Activated B cell treated with CpG ODN at 0.5 μM for 24 hours (primary cell): Measurements from ENCODE around the gene MYO5B. TPM values are rescaled to one million over a fixed set of nuclear protein-coding genes. Genes with fewer than 3 reads are reported as not detected.

Experiments
- ATAC-seq: fragments of 200-7000 bp; cut with Tn5 transposase; one replicate; pipeline ENCODE4 v1.10.0; 2021; ENCODE audit warnings: low read depth, mild to moderate bottlenecking, moderate library complexity
- CTCF ChIA-PET: fragments of 350-600 bp; sonication (Branson Sonifier 250); formaldehyde crosslinking; loops from one replicate; lab custom pipeline; 2021; ENCODE audit warnings: antibody characterized with exemption; lab: Charles Lee
- POLR2A ChIA-PET: fragments of 350-600 bp; sonication (Branson Sonifier 250); formaldehyde crosslinking; loops from one replicate; lab custom pipeline; 2021; ENCODE audit warnings: antibody characterized with exemption; lab: Charles Lee
- DNase-seq: peaks from one replicate; pipeline ENCODE4 v3.0.0; 2022
- H3K27ac Mint-ChIP-seq: one replicate; pipeline ENCODE4 v1.8.0; 2020; ENCODE audit warnings: mixed read lengths
- H3K27me3 Mint-ChIP-seq: one replicate; pipeline ENCODE4 v1.8.0; 2021; ENCODE audit warnings: mixed read lengths
- H3K36me3 Mint-ChIP-seq: one replicate; pipeline ENCODE4 v1.8.0; 2021; ENCODE audit warnings: low read depth, mixed read lengths
- H3K4me1 Mint-ChIP-seq: one replicate; pipeline ENCODE4 v1.8.0; 2021; ENCODE audit warnings: mixed read lengths
- H3K4me3 Mint-ChIP-seq: one replicate; pipeline ENCODE4 v1.8.0; 2020; ENCODE audit warnings: mild to moderate bottlenecking, mixed read lengths
- H3K9me3 Mint-ChIP-seq: one replicate; pipeline ENCODE4 v1.8.0; 2020; ENCODE audit warnings: mixed read lengths
- CTCF ChIP-seq: fragments of 200-600 bp; IDR thresholded peaks from one replicate; pipeline ENCODE4 v1.8.0; 2022; ENCODE audit warnings: antibody characterized with exemption, mild to moderate bottlenecking
- intact Hi-C: fragments of 100-400 bp; cut with micrococcal nuclease; formaldehyde crosslinking; loops from one replicate; pipeline ENCODE4 v1.15.1; 2024
- total RNA-seq: library from RNA; stranded (reverse); gene quantifications from 2 replicates; pipeline ENCODE4 v1.2.3, GENCODE V29; 2022

The MYO5B gene
- total RNA-seq, 1 donor from 2014 or later: 0.49 TPM

- intact Hi-C loops: no loop called here
- DNase-seq: no peak
- Mint-ChIP-seq H3K27ac (no peak overlapping the region), H3K36me3 (no peaks in the 10 kb centered on the region), H3K4me1 (peaks cover 16% of the 10 kb centered on the region), H3K9me3 (no peaks in the 10 kb centered on the region), H3K4me3 (no peak overlapping the region), H3K27me3 (peaks cover 16% of the 10 kb centered on the region)
- ChIA-PET POLR2A (no interaction called here), CTCF (no interaction called here)
- no peak for ATAC-seq
- TF ChIP-seq CTCF: no peak
Measured at GRCh38 chr18:50074404-50074803, 120.5 kb downstream of the MYO5B start.

GRCh38 chr18:50073319-50073718 lies 121.6 kb downstream of the MYO5B start:
- ATAC-seq (no peak), DNase-seq (no peak)
- Mint-ChIP-seq H3K27ac (no peak overlapping the region), H3K27me3 (peaks cover 14% of the 10 kb centered on the region), H3K4me1 (peaks cover 16% of the 10 kb centered on the region), H3K4me3 (no peak overlapping the region), H3K9me3 (no peaks in the 10 kb centered on the region), H3K36me3 (no peaks in the 10 kb centered on the region)
- POLR2A ChIA-PET: no interaction called here
- CTCF ChIA-PET: no interaction called here
- no peak for TF ChIP-seq CTCF
- intact Hi-C loops: no loop called here

- CTCF ChIA-PET: no interaction called here
- DNase-seq (no peak), ATAC-seq (no peak)
- POLR2A ChIA-PET: no interaction called here
- H3K9me3 Mint-ChIP-seq: no peaks in the 10 kb centered on the region
- intact Hi-C loops: no loop called here
- no peaks in the 10 kb centered on the region for H3K36me3 Mint-ChIP-seq
- H3K27me3 Mint-ChIP-seq: peaks cover 16% of the 10 kb centered on the region
- H3K4me3 Mint-ChIP-seq: no peak overlapping the region
- TF ChIP-seq CTCF: no peak
- H3K4me1 Mint-ChIP-seq: peaks cover 16% of the 10 kb centered on the region
- no peak overlapping the region for H3K27ac Mint-ChIP-seq
Measured at GRCh38 chr18:50072146-50072545, 122.8 kb downstream of the MYO5B start.

- peaks cover 13% of the 10 kb centered on the region for H3K4me1 Mint-ChIP-seq
- intact Hi-C loops: no loop called here
- H3K9me3 Mint-ChIP-seq: no peaks in the 10 kb centered on the region
- no peak overlapping the region for H3K4me3 Mint-ChIP-seq
- CTCF ChIA-PET: no interaction called here
- TF ChIP-seq CTCF: no peak
- H3K27me3 Mint-ChIP-seq: peaks cover 16% of the 10 kb centered on the region
- H3K36me3 Mint-ChIP-seq: no peaks in the 10 kb centered on the region
- POLR2A ChIA-PET: no interaction called here
- ATAC-seq (no peak), DNase-seq (no peak)
- no peak overlapping the region for H3K27ac Mint-ChIP-seq
Measured at GRCh38 chr18:50071397-50071796, 123.5 kb downstream of the MYO5B start.

GRCh38 chr18:50069422-50069821 lies 125.5 kb downstream of the MYO5B start:
- intact Hi-C loops: no loop called here
- TF ChIP-seq CTCF: no peak
- Mint-ChIP-seq H3K4me3 (no peak overlapping the region), H3K4me1 (no peaks in the 10 kb centered on the region), H3K9me3 (no peaks in the 10 kb centered on the region), H3K27ac (no peak overlapping the region), H3K27me3 (peaks cover 26% of the 10 kb centered on the region), H3K36me3 (no peaks in the 10 kb centered on the region)
- ATAC-seq (no peak), DNase-seq (no peak)
- ChIA-PET CTCF (no interaction called here), POLR2A (no interaction called here)
